ENCODE data around the gene NCCRP1.

NCCRP1 gene

GRCh38 chr19:39183104-39183503 is 13.7 kb upstream of the NCCRP1 start:
- H3K4me3 ChIP-seq (ENCODE audit: low read depth, low read length): no peak overlapping the region
- no peak for TF ChIP-seq CTCF (IDR thresholded peaks at IDR 0.05; ENCODE audit: low read depth, low read length)

- no peak overlapping the region for H3K4me3 ChIP-seq (ENCODE audit: low read depth, low read length)
- no peak for TF ChIP-seq CTCF (IDR thresholded peaks at IDR 0.05; ENCODE audit: low read depth, low read length)
Measured at GRCh38 chr19:39186391-39186790, 10.4 kb upstream of the NCCRP1 start.

- H3K4me3 ChIP-seq (ENCODE audit: low read depth, low read length): no peak overlapping the region
- no peak; the same call in 1 of the 2 replicates for TF ChIP-seq CTCF (IDR thresholded peaks at IDR 0.05; ENCODE audit: low read depth, low read length)
Measured at GRCh38 chr19:39187552-39187943, 9.2 kb upstream of the NCCRP1 start.

- no peak for TF ChIP-seq CTCF (IDR thresholded peaks at IDR 0.05; ENCODE audit: low read depth, low read length)
- no peak overlapping the region for H3K4me3 ChIP-seq (ENCODE audit: low read depth, low read length)
Measured at GRCh38 chr19:39188960-39189359, 7.8 kb upstream of the NCCRP1 start.

- no peak overlapping the region for H3K4me3 ChIP-seq (ENCODE audit: low read depth, low read length)
- TF ChIP-seq CTCF (IDR thresholded peaks at IDR 0.05; ENCODE audit: low read depth, low read length): no peak
Measured at GRCh38 chr19:39190768-39191167, 6.0 kb upstream of the NCCRP1 start.

- H3K4me3 ChIP-seq (ENCODE audit: low read depth, low read length): no peak overlapping the region
- no peak for TF ChIP-seq CTCF (IDR thresholded peaks at IDR 0.05; ENCODE audit: low read depth, low read length)
Measured at GRCh38 chr19:39192846-39193245, 3.9 kb upstream of the NCCRP1 start.

- TF ChIP-seq CTCF (IDR thresholded peaks at IDR 0.05; ENCODE audit: low read depth, low read length): no peak
- H3K4me3 ChIP-seq (ENCODE audit: low read depth, low read length): no peak overlapping the region
Measured at GRCh38 chr19:39193803-39194202, 3.0 kb upstream of the NCCRP1 start.
